Left ventricle myocardium inferior (tissue), 1 donor: Measurements from ENCODE around the gene FBXO28. TPM values are rescaled to one million over a fixed set of nuclear protein-coding genes. Genes with fewer than 3 reads are reported as not detected.
A peak's percentile ranks its signal among the peaks of the same experiment; 100 is the strongest.

ENCODE experiments used
- DNase-seq: peaks from one replicate; pipeline ENCODE4 v3.0.0-alpha.2; 2020
- H3K27ac ChIP-seq: fragments of 200-600 bp; replicated peaks from 2 replicates; pipeline ENCODE4 v1.8.0; 2021
- H3K27me3 ChIP-seq: fragments of 200-600 bp; 2 replicates; pipeline ENCODE4 v1.8.0; 2021; ENCODE audit warnings: low read depth
- H3K36me3 ChIP-seq: fragments of 200-600 bp; 2 replicates; pipeline ENCODE4 v1.8.0; 2021
- H3K4me1 ChIP-seq: fragments of 200-600 bp; 2 replicates; pipeline ENCODE4 v1.8.0; 2021
- H3K4me3 ChIP-seq: fragments of 200-600 bp; 2 replicates; pipeline ENCODE4 v1.8.0; 2021; ENCODE audit warnings: mild to moderate bottlenecking, moderate library complexity
- H3K9me3 ChIP-seq: fragments of 200-600 bp; replicated peaks from 2 replicates; pipeline ENCODE4 v1.8.0; 2021
- CTCF ChIP-seq: fragments of 200-600 bp; IDR thresholded peaks from 2 replicates; pipeline ENCODE4 v1.8.0; 2021; ENCODE audit warnings: antibody characterized with exemption, mild to moderate bottlenecking, borderline replicate concordance
- intact Hi-C: fragments of 100-400 bp; cut with micrococcal nuclease; formaldehyde crosslinking; loops from one replicate; pipeline ENCODE4 v1.11.0; 2022
- total RNA-seq: library from RNA; stranded (reverse); fragmentation: NEBNext Ultra II Directional; extraction: Animal tissue kit (Norgen Biotek cat#: 25700); gene quantifications from one replicate; pipeline ENCODE4 v1.2.1, GENCODE V29; 2021
- donor health status: DM: no; HTN: yes; CAD: no; lungs with severe emphysema.

The FBXO28 gene
- total RNA-seq, 1 donor from 2014 or later, result 18.8 TPM

DNA sequence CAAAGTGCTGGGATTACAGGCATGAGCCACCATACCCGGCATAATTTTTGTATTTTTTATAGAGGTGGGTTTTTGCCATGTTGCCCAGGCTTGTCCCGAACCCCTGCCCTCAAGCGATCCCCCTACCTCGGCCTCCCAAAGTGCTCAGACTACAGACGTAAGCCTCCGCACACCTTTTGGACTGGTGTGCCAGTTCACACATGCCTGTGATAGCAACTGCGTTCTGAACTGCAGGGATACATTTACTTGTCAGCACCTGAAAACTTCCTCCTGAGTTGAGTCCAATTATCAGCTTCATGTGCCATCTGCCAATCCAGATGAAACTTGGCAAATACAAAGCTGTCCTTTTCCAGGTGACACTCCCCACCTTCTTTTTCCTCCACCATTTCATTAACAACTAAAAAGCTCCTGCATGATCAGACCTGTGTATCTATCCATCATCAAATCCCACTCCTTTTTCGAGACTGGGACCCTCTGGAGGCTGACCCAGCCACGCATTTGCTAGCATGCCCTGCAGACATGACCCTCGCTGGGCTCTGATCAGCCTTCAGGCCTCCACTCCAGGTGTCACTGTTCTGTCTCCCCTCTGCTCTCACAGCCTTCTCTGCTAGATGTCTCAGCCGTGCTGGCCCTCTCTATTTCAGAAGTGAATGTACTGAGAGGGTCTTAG lies 67.0 kb downstream of the FBXO28 start:
- intact Hi-C loops, result no loop called here
- Histone ChIP-seq H3K4me3 (no peak overlapping the region), H3K27ac (no peak overlapping the region), H3K9me3 (no peaks in the 10 kb centered on the region), H3K36me3 (no peaks in the 10 kb centered on the region), H3K4me1 (peaks cover 37% of the 10 kb centered on the region), H3K27me3 (no peaks in the 10 kb centered on the region)
- DNase-seq, result no peak
- TF ChIP-seq CTCF, result no peak

DNA sequence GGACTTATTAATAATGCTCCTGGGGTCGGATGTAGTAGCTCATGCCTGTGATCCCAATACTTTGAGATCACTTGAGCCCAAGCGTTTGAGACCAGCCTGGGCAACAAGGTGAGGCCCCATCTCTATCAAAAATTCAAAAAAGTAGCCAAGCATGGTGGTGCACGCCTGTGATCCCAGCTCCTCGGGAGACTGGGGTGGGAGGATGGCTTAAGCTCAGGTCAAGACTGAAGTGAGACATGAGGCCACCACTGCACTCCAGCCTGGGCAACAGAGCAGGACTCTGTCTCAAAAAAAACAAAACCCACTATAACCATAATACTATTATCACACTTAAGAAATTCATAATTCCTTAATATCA lies 67.5 kb downstream of the FBXO28 start:
- peaks cover 41% of the 10 kb centered on the region for H3K4me1 ChIP-seq
- no peaks in the 10 kb centered on the region for H3K9me3 ChIP-seq
- H3K27me3 ChIP-seq, result no peaks in the 10 kb centered on the region
- no peak for TF ChIP-seq CTCF
- no peak for DNase-seq
- intact Hi-C loops, result no loop called here
- H3K4me3 ChIP-seq, result no peak overlapping the region
- no peaks in the 10 kb centered on the region for H3K36me3 ChIP-seq
- no peak overlapping the region for H3K27ac ChIP-seq

- intact Hi-C loops, result no loop called here
- no peak for DNase-seq
Observed at GRCh38 chr1:224182057-224182865, 68.3 kb downstream of the FBXO28 start.

GRCh38 chr1:224182866-224183590 lies 69.1 kb downstream of the FBXO28 start, which contains the start of gene DEGS1:
DEGS1 (plus strand) TSS chr1:224183240; CDS start chr1:224183337, 97 bp downstream.
- Histone ChIP-seq H3K36me3 (no peaks in the 10 kb centered on the region), H3K27me3 (no peaks in the 10 kb centered on the region), H3K9me3 (no peaks in the 10 kb centered on the region), H3K27ac (peak within 1 kb of the TSS; percentile 98), H3K4me3 (peak within 1 kb of the TSS; percentile 98), H3K4me1 (peaks cover 47% of the 10 kb centered on the region)
- no peak for TF ChIP-seq CTCF
- intact Hi-C loops, result no loop called here
- DNase-seq, result peak; percentile 83

More at GRCh38 chr1:224182057-224182865, 68.3 kb downstream of the FBXO28 start:
- TF ChIP-seq CTCF, result no peak
- no peaks in the 10 kb centered on the region for H3K27me3 ChIP-seq
- no peaks in the 10 kb centered on the region for H3K36me3 ChIP-seq
- H3K9me3 ChIP-seq, result no peaks in the 10 kb centered on the region
- peaks cover 47% of the 10 kb centered on the region for H3K4me1 ChIP-seq
- H3K4me3 ChIP-seq, result peak overlapping the region; percentile 98
- H3K27ac ChIP-seq, result peak overlapping the region; percentile 98

DNA sequence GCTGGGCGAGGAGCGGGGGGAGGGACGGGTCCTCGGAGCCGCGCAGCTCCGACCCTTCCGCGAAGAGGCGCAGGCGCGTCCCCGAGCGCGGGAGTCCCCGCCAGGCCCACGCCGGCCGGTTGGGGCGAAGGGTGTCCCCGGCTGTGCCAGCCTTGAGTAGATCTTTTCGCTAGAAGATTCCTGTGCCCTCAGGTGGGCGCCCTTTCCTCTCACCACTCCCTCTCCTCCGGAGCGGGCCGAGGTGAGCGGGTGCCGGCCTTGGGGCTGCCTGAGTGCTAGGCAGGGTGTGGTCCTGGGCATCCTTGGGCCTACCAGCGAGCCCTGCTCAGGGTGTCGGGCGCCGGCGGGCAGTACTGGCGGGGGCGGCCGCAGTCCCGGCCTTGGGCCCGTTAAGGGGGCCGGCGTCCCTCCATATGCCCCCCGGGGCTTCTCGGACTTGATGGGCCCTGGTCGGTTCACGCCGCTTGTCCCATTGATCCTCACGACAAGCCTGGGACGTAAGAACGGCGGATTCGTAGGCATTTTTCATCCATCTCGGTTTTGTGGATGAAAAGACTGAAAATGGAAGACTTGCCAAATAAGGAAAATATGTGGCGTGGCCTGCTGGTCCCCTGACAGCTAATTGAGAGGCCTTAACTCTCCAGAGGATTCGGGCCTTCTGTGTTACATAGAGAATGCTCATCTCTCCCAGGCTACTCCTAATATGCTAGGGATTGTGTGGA lies 69.8 kb downstream of the FBXO28 start:
- intact Hi-C loops, result no loop called here
- DNase-seq, result peak; percentile 53

More for the DNA sequence above, 69.8 kb downstream of the FBXO28 start:
- Histone ChIP-seq H3K4me3 (peak overlapping the region; percentile 98), H3K4me1 (peaks cover 47% of the 10 kb centered on the region), H3K27me3 (no peaks in the 10 kb centered on the region), H3K9me3 (no peaks in the 10 kb centered on the region), H3K27ac (peak overlapping the region; percentile 98), H3K36me3 (no peaks in the 10 kb centered on the region)
- TF ChIP-seq CTCF, result no peak
